ENCODE measurements around the gene RRAGD. TPM values are rescaled to one million over a fixed set of nuclear protein-coding genes. Genes with fewer than 3 reads are reported as not detected.

The RRAGD gene
- total RNA-seq, 1 donor from 2014 or later = 3.4 TPM

- TF ChIP-seq CTCF (IDR thresholded peaks at IDR 0.05; ENCODE audit: insufficient read depth, low read length, severe bottlenecking) = no peak
- Histone ChIP-seq H3K36me3 (ENCODE audit: control insufficient read depth, insufficient read depth, low read length) (no peaks in the 10 kb centered on the region), H3K27me3 (ENCODE audit: control insufficient read depth, insufficient read depth, low read length) (no peaks in the 10 kb centered on the region), H3K4me3 (ENCODE audit: low read depth, low read length) (no peak overlapping the region)
- DNase-seq (ENCODE audit: low read depth) (peak; percentile 52), FAIRE-seq (no peak)
Observed at GRCh38 chr6:89436226-89436625, 24.2 kb upstream of the RRAGD start.

GRCh38 chr6:89434954-89435353, 22.9 kb upstream of the RRAGD start:
- no peaks in the 10 kb centered on the region for H3K36me3 ChIP-seq (ENCODE audit: control insufficient read depth, insufficient read depth, low read length)
- no peaks in the 10 kb centered on the region for H3K27me3 ChIP-seq (ENCODE audit: control insufficient read depth, insufficient read depth, low read length)
- FAIRE-seq (no peak), DNase-seq (ENCODE audit: low read depth) (no peak)
- no peak for TF ChIP-seq CTCF (IDR thresholded peaks at IDR 0.05; ENCODE audit: insufficient read depth, low read length, severe bottlenecking)
- no peak overlapping the region for H3K4me3 ChIP-seq (ENCODE audit: low read depth, low read length)

GRCh38 chr6:89434150-89434499, 22.1 kb upstream of the RRAGD start:
- FAIRE-seq = no peak
- DNase-seq (ENCODE audit: low read depth) = no peak
- no peak overlapping the region for H3K4me3 ChIP-seq (ENCODE audit: low read depth, low read length)
- H3K27me3 ChIP-seq (ENCODE audit: control insufficient read depth, insufficient read depth, low read length) = no peaks in the 10 kb centered on the region
- no peaks in the 10 kb centered on the region for H3K36me3 ChIP-seq (ENCODE audit: control insufficient read depth, insufficient read depth, low read length)
- no peak for TF ChIP-seq CTCF (IDR thresholded peaks at IDR 0.05; ENCODE audit: insufficient read depth, low read length, severe bottlenecking)

GRCh38 chr6:89433252-89434149, 21.4 kb upstream of the RRAGD start:
- no peak for TF ChIP-seq CTCF (IDR thresholded peaks at IDR 0.05; ENCODE audit: insufficient read depth, low read length, severe bottlenecking)
- Histone ChIP-seq H3K4me3 (ENCODE audit: low read depth, low read length) (peak overlapping the region; percentile 77), H3K27me3 (ENCODE audit: control insufficient read depth, insufficient read depth, low read length) (no peaks in the 10 kb centered on the region), H3K36me3 (ENCODE audit: control insufficient read depth, insufficient read depth, low read length) (no peaks in the 10 kb centered on the region)
- FAIRE-seq (no peak), DNase-seq (ENCODE audit: low read depth) (no peak)

- FAIRE-seq (no peak), DNase-seq (ENCODE audit: low read depth) (peak; percentile 40)
- TF ChIP-seq CTCF (IDR thresholded peaks at IDR 0.05; ENCODE audit: insufficient read depth, low read length, severe bottlenecking) = peak; percentile 77
- H3K27me3 ChIP-seq (ENCODE audit: control insufficient read depth, insufficient read depth, low read length) = no peaks in the 10 kb centered on the region
- H3K4me3 ChIP-seq (ENCODE audit: low read depth, low read length) = peak within 1 kb of the TSS; percentile 77
- no peaks in the 10 kb centered on the region for H3K36me3 ChIP-seq (ENCODE audit: control insufficient read depth, insufficient read depth, low read length)
Observed at GRCh38 chr6:89432875-89433251, 20.8 kb upstream of the RRAGD start, which contains the start of gene ANKRD6. TSS of gene ANKRD6 (plus strand) at chr6:89433152. CDS start at chr6:89566977, 133,825 bp downstream.
